Mesenchymal stem cell (in vitro differentiated cells and primary cell): ENCODE data around the gene TRIO.

Experiments
- DNase-seq: peaks from one replicate; pipeline ENCODE4 v3.0.0-alpha.2; 2013
- H2AFZ ChIP-seq: one replicate; pipeline ENCODE4 v1.6.1; 2013; ENCODE audit warnings: low read depth, mild to moderate bottlenecking, control low read depth, inconsistent platforms, low read length, moderate library complexity
- H2AK5ac ChIP-seq: 2 replicates; pipeline ENCODE4 v1.6.1; 2013; ENCODE audit warnings: low read length, moderate library complexity, mild to moderate bottlenecking, inconsistent platforms; ENCODE audit not compliant: severe bottlenecking
- H2BK120ac ChIP-seq: one replicate; pipeline ENCODE4 v1.6.1; 2013; ENCODE audit warnings: low read depth, mild to moderate bottlenecking, inconsistent platforms, low read length, moderate library complexity
- H2BK12ac ChIP-seq, 2 experiments: one replicate each; pipeline ENCODE4 v1.6.1; 2013; ENCODE audit warnings: inconsistent platforms in 2 of 2, low read length in 2 of 2, mild to moderate bottlenecking in 2 of 2, moderate library complexity in 2 of 2, control low read depth in 1 of 2
- H2BK15ac ChIP-seq: one replicate; pipeline ENCODE4 v1.6.1; 2013; ENCODE audit warnings: mild to moderate bottlenecking, low read depth, inconsistent platforms; ENCODE audit not compliant: poor library complexity, severe bottlenecking
- H2BK5ac ChIP-seq: 2 replicates; pipeline ENCODE4 v1.6.1; 2013; ENCODE audit warnings: low read depth, mild to moderate bottlenecking, low read length, control low read depth, inconsistent platforms; ENCODE audit not compliant: poor library complexity, severe bottlenecking
- H3K14ac ChIP-seq, 2 experiments: one replicate each; pipeline ENCODE4 v1.6.1; 2013; ENCODE audit warnings: inconsistent platforms in 2 of 2, low read length in 2 of 2, control low read depth in 1 of 2, mild to moderate bottlenecking in 1 of 2, moderate library complexity in 1 of 2
- H3K18ac ChIP-seq, 2 experiments: one replicate each; pipeline ENCODE4 v1.6.1; 2013; ENCODE audit warnings: inconsistent platforms in 2 of 2, low read length in 2 of 2, control low read depth in 1 of 2, low read depth in 1 of 2, mild to moderate bottlenecking in 1 of 2
- H3K23ac ChIP-seq, 2 experiments: one replicate each; pipeline ENCODE4 v1.6.1; 2013; ENCODE audit warnings: inconsistent platforms in 2 of 2, low read length in 2 of 2, mild to moderate bottlenecking in 2 of 2, moderate library complexity in 2 of 2, control low read depth in 1 of 2
- H3K27ac ChIP-seq: 2 replicates; pipeline ENCODE4 v1.5.1; 2013; ENCODE audit warnings: mild to moderate bottlenecking, moderate library complexity, low read length, control low read depth, inconsistent platforms; ENCODE audit not compliant: poor library complexity, severe bottlenecking
- H3K27me3 ChIP-seq, 2 experiments: 2 replicates each; pipeline versions ENCODE4 v1.6.1 to v1.7.0; 2013; ENCODE audit warnings: low read length in 2 of 2, mild to moderate bottlenecking in 2 of 2, moderate library complexity in 2 of 2, control low read depth in 1 of 2, inconsistent platforms in 1 of 2; ENCODE audit not compliant: control insufficient read depth in 1 of 2, insufficient read depth in 1 of 2
- H3K36me3 ChIP-seq, 2 experiments: 2 replicates each; pipeline versions ENCODE4 v1.6.1 to v1.7.0; 2013; ENCODE audit warnings: low read length in 2 of 2, control low read depth in 1 of 2, inconsistent platforms in 1 of 2, low read depth in 1 of 2, mild to moderate bottlenecking in 1 of 2; ENCODE audit not compliant: insufficient read depth in 2 of 2, control insufficient read depth in 1 of 2
- H3K4ac ChIP-seq, 2 experiments: one replicate each; pipeline ENCODE4 v1.6.1; 2013; ENCODE audit warnings: inconsistent platforms in 2 of 2, low read length in 2 of 2, mild to moderate bottlenecking in 2 of 2, moderate library complexity in 2 of 2, control low read depth in 1 of 2, low read depth in 1 of 2
- H3K4me1 ChIP-seq: 2 replicates; pipeline ENCODE4 v1.6.1; 2013; ENCODE audit warnings: low read depth, low read length, control low read depth; ENCODE audit not compliant: control insufficient read depth, insufficient read depth
- H3K4me2 ChIP-seq: 2 replicates; pipeline ENCODE4 v1.6.1; 2013; ENCODE audit warnings: low read length, mild to moderate bottlenecking, inconsistent platforms; ENCODE audit not compliant: poor library complexity, severe bottlenecking
- H3K4me3 ChIP-seq, 2 experiments: 2 replicates each; pipeline versions ENCODE4 v1.5.1 to v1.7.0; 2013; ENCODE audit warnings: low read length in 2 of 2, mild to moderate bottlenecking in 2 of 2, control low read depth in 1 of 2, low read depth in 1 of 2; ENCODE audit not compliant: insufficient read depth in 1 of 2
- H3K79me1 ChIP-seq: replicated peaks from 2 replicates; pipeline ENCODE4 v1.6.1; 2013; ENCODE audit warnings: mild to moderate bottlenecking, control low read depth, low read length, inconsistent platforms; ENCODE audit not compliant: poor library complexity, severe bottlenecking
- H3K9ac ChIP-seq: 2 replicates; pipeline ENCODE4 v1.7.0; 2013; ENCODE audit warnings: mild to moderate bottlenecking, low read length, moderate library complexity
- H3K9me3 ChIP-seq: 2 replicates; pipeline ENCODE4 v1.7.0; 2013; ENCODE audit warnings: mild to moderate bottlenecking, low read length; ENCODE audit not compliant: control insufficient read depth
- H4K8ac ChIP-seq: one replicate; pipeline ENCODE4 v1.6.1; 2013; ENCODE audit warnings: inconsistent platforms, mild to moderate bottlenecking, low read length, moderate library complexity
- H4K91ac ChIP-seq: one replicate; pipeline ENCODE4 v1.6.1; 2013; ENCODE audit warnings: mild to moderate bottlenecking, low read length, inconsistent platforms
- WGBS: methylation state at CpG from one replicate; pipeline ENCODE4 v1.1.7; 2013; ENCODE audit warnings: mixed read lengths; 5-methylcytosine and 5-hydroxymethylcytosine counted together

The TRIO gene

GRCh38 chr5:14153932-14154731, 11.0 kb downstream of the TRIO start:
- H3K36me3 ChIP-seq = peaks cover 0 to 16% of the 10 kb centered on the region in 2 experiments
- peak overlapping the region; percentile 52 for H3K4me2 ChIP-seq
- WGBS = 11% methylated on average over 13 of the region's 14 CpGs
- H3K79me1 ChIP-seq = no peaks in the 10 kb centered on the region
- peak overlapping the region in 1 of 2 experiments; percentile 74 for H3K4me3 ChIP-seq
- no peak overlapping the region for H2BK120ac ChIP-seq
- H2BK5ac ChIP-seq = no peak overlapping the region
- H4K8ac ChIP-seq = peak overlapping the region; percentile 66
- H3K27me3 ChIP-seq = no peaks in the 10 kb centered on the region
- no peaks in the 10 kb centered on the region for H3K9me3 ChIP-seq
- H2AK5ac ChIP-seq = peak overlapping the region; percentile 90
- peak overlapping the region; percentile 15 to 64 for H3K18ac ChIP-seq
- peak overlapping the region in 1 of 2 experiments; percentile 6 for H3K14ac ChIP-seq
- H3K23ac ChIP-seq = no peak overlapping the region
- peak overlapping the region; percentile 82 for H3K9ac ChIP-seq
- H4K91ac ChIP-seq = peak overlapping the region; percentile 52
- H2BK15ac ChIP-seq = no peak overlapping the region
- H2BK12ac ChIP-seq = peak overlapping the region in 1 of 2 experiments; percentile 77
- peaks cover 36% of the 10 kb centered on the region for H3K4me1 ChIP-seq
- peak; percentile 91 for DNase-seq
- no peak overlapping the region for H3K4ac ChIP-seq
- H3K27ac ChIP-seq = peak overlapping the region; percentile 83
- no peak overlapping the region for H2AFZ ChIP-seq

GRCh38 chr5:14155075-14155474, 11.9 kb downstream of the TRIO start:
- Histone ChIP-seq H3K9ac (peak overlapping the region; percentile 82), H2BK12ac (no peak overlapping the region), H3K79me1 (no peaks in the 10 kb centered on the region), H3K14ac (no peak overlapping the region), H3K4ac (no peak overlapping the region), H3K27me3 (no peaks in the 10 kb centered on the region), H3K9me3 (no peaks in the 10 kb centered on the region), H3K18ac (no peak overlapping the region), H3K23ac (no peak overlapping the region), H2AK5ac (no peak overlapping the region), H2BK15ac (no peak overlapping the region), H2AFZ (no peak overlapping the region), H3K4me3 (no peak overlapping the region), H4K91ac (no peak overlapping the region), H2BK120ac (no peak overlapping the region), H3K4me2 (no peak overlapping the region), H2BK5ac (no peak overlapping the region), H4K8ac (no peak overlapping the region), H3K36me3 (peaks cover 0 to 15% of the 10 kb centered on the region in 2 experiments), H3K27ac (peak overlapping the region; percentile 83), H3K4me1 (peaks cover 30% of the 10 kb centered on the region)
- 100% methylated on average over 1 of the region's 1 CpG for WGBS
- DNase-seq = no peak

DNA sequence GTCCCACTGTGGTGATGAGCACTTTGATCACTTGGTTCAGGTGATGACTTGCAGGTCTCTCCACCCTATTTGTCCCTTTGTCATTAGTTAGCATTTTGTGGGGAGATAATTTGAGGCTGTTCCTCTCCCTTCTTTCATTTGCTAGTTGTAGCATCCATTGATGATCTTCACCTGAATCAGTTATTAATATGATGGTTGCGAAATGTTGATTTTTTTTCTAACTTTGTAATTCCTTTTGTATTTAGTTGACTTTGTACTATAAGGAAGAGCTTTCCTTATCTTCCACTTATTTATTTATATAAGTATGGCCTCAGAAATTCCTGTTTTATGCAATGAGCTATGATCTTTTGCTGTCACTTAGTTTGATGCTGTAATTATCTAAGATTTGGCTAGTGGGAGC, 12.6 kb downstream of the TRIO start:
- H3K14ac ChIP-seq = peak overlapping the region in 1 of 2 experiments; percentile 7
- no peak overlapping the region for H2BK15ac ChIP-seq
- no peak overlapping the region for H2BK5ac ChIP-seq
- H3K23ac ChIP-seq = no peak overlapping the region
- no peak overlapping the region for H2BK120ac ChIP-seq
- H3K79me1 ChIP-seq = no peaks in the 10 kb centered on the region
- peak overlapping the region; percentile 86 for H3K9ac ChIP-seq
- no peak for DNase-seq
- H2BK12ac ChIP-seq = no peak overlapping the region
- no peak overlapping the region for H2AFZ ChIP-seq
- H3K4me3 ChIP-seq = no peak overlapping the region
- WGBS = no CpG with 5 or more reads among the region's 1 CpG
- no peak overlapping the region for H3K4ac ChIP-seq
- peak overlapping the region; percentile 64 for H2AK5ac ChIP-seq
- peak overlapping the region; percentile 96 for H3K27ac ChIP-seq
- no peak overlapping the region for H4K8ac ChIP-seq
- no peaks in the 10 kb centered on the region for H3K9me3 ChIP-seq
- H3K4me1 ChIP-seq = peaks cover 28% of the 10 kb centered on the region
- no peak overlapping the region for H4K91ac ChIP-seq
- peaks cover 0 to 13% of the 10 kb centered on the region in 2 experiments for H3K36me3 ChIP-seq
- H3K4me2 ChIP-seq = peak overlapping the region; percentile 45
- peak overlapping the region; percentile 44 to 59 for H3K18ac ChIP-seq
- H3K27me3 ChIP-seq = no peaks in the 10 kb centered on the region

- no peaks in the 10 kb centered on the region for H3K9me3 ChIP-seq
- H3K14ac ChIP-seq = no peak overlapping the region
- H3K27ac ChIP-seq = peak overlapping the region; percentile 96
- peak overlapping the region in 1 of 2 experiments; percentile 62 for H3K18ac ChIP-seq
- H4K91ac ChIP-seq = no peak overlapping the region
- H3K4me1 ChIP-seq = peaks cover 30% of the 10 kb centered on the region
- 13% methylated on average over 5 of the region's 6 CpGs for WGBS
- H2AFZ ChIP-seq = no peak overlapping the region
- no peak for DNase-seq
- peak overlapping the region; percentile 19 for H2BK120ac ChIP-seq
- no peak overlapping the region for H3K4ac ChIP-seq
- peak overlapping the region; percentile 86 for H3K9ac ChIP-seq
- no peak overlapping the region for H2BK15ac ChIP-seq
- peak overlapping the region; percentile 84 to 85 for H2BK12ac ChIP-seq
- no peaks in the 10 kb centered on the region for H3K79me1 ChIP-seq
- H3K27me3 ChIP-seq = no peaks in the 10 kb centered on the region
- no peak overlapping the region for H3K23ac ChIP-seq
- peak overlapping the region; percentile 23 for H2AK5ac ChIP-seq
- H3K4me2 ChIP-seq = peak overlapping the region; percentile 45
- peak overlapping the region; percentile 54 for H4K8ac ChIP-seq
- peak overlapping the region in 1 of 2 experiments; percentile 64 for H3K4me3 ChIP-seq
- H3K36me3 ChIP-seq = peaks cover 0 to 8% of the 10 kb centered on the region in 2 experiments
- H2BK5ac ChIP-seq = peak overlapping the region; percentile 54
Measured at GRCh38 chr5:14156290-14156649, 13.1 kb downstream of the TRIO start.
